ENCODE data around the gene SLC25A22. TPM values are rescaled to one million over a fixed set of nuclear protein-coding genes. Genes with fewer than 3 reads are reported as not detected.

SLC25A22 gene
- total RNA-seq, 1 donor from 2014 or later, result 20.8 TPM

DNA sequence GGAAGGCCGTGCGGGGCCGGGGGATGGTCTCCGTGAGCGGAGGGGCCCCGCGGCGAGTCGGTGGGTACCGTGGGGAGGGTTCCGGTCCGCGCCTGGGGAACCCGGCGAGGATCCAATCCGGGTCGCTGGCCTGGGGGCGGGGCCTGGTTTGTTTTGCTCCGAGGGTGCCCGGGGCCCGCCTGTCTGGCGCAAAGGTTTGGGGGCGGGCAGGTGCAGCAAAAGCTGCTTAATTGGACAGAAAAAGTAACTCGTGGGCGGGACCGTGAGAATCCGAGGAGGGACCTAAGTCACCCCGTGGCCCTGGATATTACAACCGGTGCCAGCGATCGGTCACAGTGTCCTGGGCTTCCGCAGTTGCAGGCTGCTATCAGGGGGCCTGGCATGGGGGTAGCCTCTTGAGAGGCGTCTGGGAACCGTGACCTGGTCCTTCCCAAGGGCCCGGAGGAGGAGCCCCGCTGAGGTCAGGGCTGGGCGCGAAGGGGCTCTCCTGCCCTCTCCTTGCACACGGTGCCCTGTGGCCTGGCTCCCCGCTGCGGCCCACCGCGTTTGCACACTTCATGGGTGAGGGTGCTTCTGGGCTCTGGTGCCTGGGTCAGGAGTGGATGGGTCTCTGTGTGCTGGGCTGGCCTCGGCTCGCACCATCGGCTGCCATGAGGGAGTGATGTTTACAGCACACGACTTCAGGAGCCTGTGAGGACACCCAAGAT is 22.0 kb upstream of the SLC25A22 start:
- Histone ChIP-seq H3K4me3 (peak overlapping the region; percentile 91), H3K36me3 (peaks cover 29% of the 10 kb centered on the region), H3K4me1 (peaks cover 23% of the 10 kb centered on the region), H3K27me3 (no peaks in the 10 kb centered on the region), H3K9me3 (no peaks in the 10 kb centered on the region), H3K27ac (peak overlapping the region; percentile 95)
- TF ChIP-seq, protein P1, sequence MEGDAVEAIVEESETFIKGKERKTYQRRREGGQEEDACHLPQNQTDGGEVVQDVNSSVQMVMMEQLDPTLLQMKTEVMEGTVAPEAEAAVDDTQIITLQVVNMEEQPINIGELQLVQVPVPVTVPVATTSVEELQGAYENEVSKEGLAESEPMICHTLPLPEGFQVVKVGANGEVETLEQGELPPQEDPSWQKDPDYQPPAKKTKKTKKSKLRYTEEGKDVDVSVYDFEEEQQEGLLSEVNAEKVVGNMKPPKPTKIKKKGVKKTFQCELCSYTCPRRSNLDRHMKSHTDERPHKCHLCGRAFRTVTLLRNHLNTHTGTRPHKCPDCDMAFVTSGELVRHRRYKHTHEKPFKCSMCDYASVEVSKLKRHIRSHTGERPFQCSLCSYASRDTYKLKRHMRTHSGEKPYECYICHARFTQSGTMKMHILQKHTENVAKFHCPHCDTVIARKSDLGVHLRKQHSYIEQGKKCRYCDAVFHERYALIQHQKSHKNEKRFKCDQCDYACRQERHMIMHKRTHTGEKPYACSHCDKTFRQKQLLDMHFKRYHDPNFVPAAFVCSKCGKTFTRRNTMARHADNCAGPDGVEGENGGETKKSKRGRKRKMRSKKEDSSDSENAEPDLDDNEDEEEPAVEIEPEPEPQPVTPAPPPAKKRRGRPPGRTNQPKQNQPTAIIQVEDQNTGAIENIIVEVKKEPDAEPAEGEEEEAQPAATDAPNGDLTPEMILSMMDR (IDR thresholded peaks at IDR 0.05), result no peak
- peak; percentile 73 for ATAC-seq
- intact Hi-C loops (cut with DNase I), result no loop called here
- DNase-seq, result peak; percentile 97

- DNase-seq, result peak; percentile 97
- peaks cover 23% of the 10 kb centered on the region for H3K4me1 ChIP-seq
- peak overlapping the region; percentile 95 for H3K27ac ChIP-seq
- intact Hi-C loops (cut with DNase I), result no loop called here
- H3K9me3 ChIP-seq, result no peaks in the 10 kb centered on the region
- ATAC-seq, result peak; percentile 89
- TF ChIP-seq, protein P1 (IDR thresholded peaks at IDR 0.05), result peak; percentile 15
- peak overlapping the region; percentile 91 for H3K4me3 ChIP-seq
- H3K36me3 ChIP-seq, result peaks cover 21% of the 10 kb centered on the region
- H3K27me3 ChIP-seq, result no peaks in the 10 kb centered on the region
Observed at GRCh38 chr11:819129-819931, 21.2 kb upstream of the SLC25A22 start.

GRCh38 chr11:818396-819128 is 20.5 kb upstream of the SLC25A22 start, which contains the start of gene PNPLA2:
PNPLA2 (plus strand) TSS chr11:818914; CDS start chr11:819719, 805 bp downstream.
- Histone ChIP-seq H3K9me3 (no peaks in the 10 kb centered on the region), H3K4me3 (peak within 1 kb of the TSS; percentile 91), H3K4me1 (peaks cover 23% of the 10 kb centered on the region), H3K27ac (peak within 1 kb of the TSS; percentile 95), H3K36me3 (peaks cover 19% of the 10 kb centered on the region), H3K27me3 (no peaks in the 10 kb centered on the region)
- ATAC-seq (peak; percentile 22), DNase-seq (peak; percentile 83)
- intact Hi-C loops (cut with DNase I), result no loop called here
- TF ChIP-seq, protein P1 (IDR thresholded peaks at IDR 0.05), result no peak

- no peak overlapping the region for H3K27ac ChIP-seq
- DNase-seq (no peak), ATAC-seq (no peak)
- H3K4me3 ChIP-seq, result no peak overlapping the region
- H3K27me3 ChIP-seq, result no peaks in the 10 kb centered on the region
- intact Hi-C loops (cut with DNase I), result no loop called here
- peaks cover 27% of the 10 kb centered on the region for H3K36me3 ChIP-seq
- H3K4me1 ChIP-seq, result peaks cover 15% of the 10 kb centered on the region
- no peaks in the 10 kb centered on the region for H3K9me3 ChIP-seq
- TF ChIP-seq, protein P1 (IDR thresholded peaks at IDR 0.05), result no peak
Observed at GRCh38 chr11:816433-816779, 18.3 kb upstream of the SLC25A22 start.

DNA sequence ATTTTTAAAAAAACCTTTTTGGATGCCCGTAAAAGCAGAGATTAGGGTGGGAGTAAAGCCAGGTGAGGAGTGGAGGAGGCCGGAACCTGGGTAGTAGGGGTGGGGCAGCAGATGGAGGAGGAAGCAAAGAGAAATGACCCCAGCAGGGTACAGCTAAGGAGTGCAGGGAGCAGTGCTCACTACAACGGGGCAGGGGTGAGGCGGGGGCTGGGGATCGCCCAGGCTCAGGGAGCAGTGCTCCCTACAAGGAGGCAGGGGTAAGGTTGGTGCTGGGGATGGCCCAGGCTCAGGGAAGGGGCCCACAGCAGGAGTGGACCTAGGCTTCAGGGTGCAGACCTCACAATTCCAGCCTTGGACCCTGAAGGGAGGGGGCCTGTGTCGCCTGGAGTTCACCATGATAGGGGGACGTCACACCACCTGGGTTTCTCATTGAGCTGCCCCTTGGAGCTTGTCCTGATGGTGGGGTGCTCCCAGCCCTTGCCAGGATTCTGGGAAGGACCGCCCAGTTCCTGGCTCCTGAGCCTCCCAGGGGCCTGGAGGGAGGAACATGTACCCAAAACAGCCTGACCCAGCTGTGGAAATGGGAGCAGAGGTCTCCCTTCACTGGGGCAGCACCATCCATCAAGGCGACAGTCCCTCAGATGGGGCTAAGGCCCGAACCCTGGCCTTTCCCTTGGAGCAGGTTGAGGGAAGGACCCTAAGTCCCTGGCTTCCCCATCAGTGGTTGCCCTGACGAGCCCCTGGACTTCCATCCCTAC is 17.8 kb upstream of the SLC25A22 start:
- Histone ChIP-seq H3K36me3 (peaks cover 32% of the 10 kb centered on the region), H3K27me3 (no peaks in the 10 kb centered on the region), H3K27ac (no peak overlapping the region), H3K4me1 (peaks cover 15% of the 10 kb centered on the region), H3K9me3 (no peaks in the 10 kb centered on the region), H3K4me3 (no peak overlapping the region)
- ATAC-seq (no peak), DNase-seq (no peak)
- intact Hi-C loops (cut with DNase I), result no loop called here
- TF ChIP-seq, protein P1 (IDR thresholded peaks at IDR 0.05), result no peak
